CD14-positive monocyte (primary cell): Measurements from ENCODE around the gene PTK7. TPM values are rescaled to one million over a fixed set of nuclear protein-coding genes. Genes with fewer than 3 reads are reported as not detected.

Experiments used
- DNase-seq, 3 donors: peaks; one replicate each; pipeline ENCODE4 v3.0.0-alpha.2; 2011 to 2022
- H2AFZ ChIP-seq: 2 replicates; pipeline ENCODE4 v1.6.0; 2012; ENCODE audit warnings: mild to moderate bottlenecking, low read depth, low read length, inconsistent platforms; ENCODE audit not compliant: insufficient read depth, poor library complexity, severe bottlenecking
- H3K27ac ChIP-seq, 2 donors: 1 replicate in 1 of 2; 2 replicates in 1 of 2; pipeline ENCODE4 v1.5.1; 2012 to 2013; ENCODE audit warnings: low read length in 2 of 2, control low read depth in 1 of 2, inconsistent platforms in 1 of 2, low read depth in 1 of 2, mild to moderate bottlenecking in 1 of 2
- H3K27me3 ChIP-seq, 2 donors: one replicate each; pipeline versions ENCODE4 v1.6.0 to v1.6.1; 2011 to 2013; ENCODE audit warnings: low read length in 2 of 2; ENCODE audit not compliant: control insufficient read depth in 2 of 2, insufficient read depth in 2 of 2
- H3K36me3 ChIP-seq, 2 donors: replicated peaks in 1 of 2; 1 replicate in 1 of 2; 2 replicates in 1 of 2; pipeline versions ENCODE4 v1.5.1 to v1.6.1; 2012 to 2013; ENCODE audit warnings: low read length in 2 of 2, control low read depth in 1 of 2, inconsistent platforms in 1 of 2, mild to moderate bottlenecking in 1 of 2; ENCODE audit not compliant: insufficient read depth in 2 of 2, control insufficient read depth in 1 of 2
- H3K4me1 ChIP-seq, 2 donors: 1 replicate in 1 of 2; 2 replicates in 1 of 2; pipeline versions ENCODE4 v1.5.1 to v1.6.1; 2012 to 2013; ENCODE audit warnings: low read length in 2 of 2, control low read depth in 1 of 2, inconsistent platforms in 1 of 2, mild to moderate bottlenecking in 1 of 2, moderate library complexity in 1 of 2; ENCODE audit not compliant: insufficient read depth in 2 of 2, control insufficient read depth in 1 of 2
- H3K4me2 ChIP-seq: replicated peaks from 2 replicates; pipeline ENCODE3; 2012; ENCODE audit warnings: low read length, moderate library complexity, mild to moderate bottlenecking; ENCODE audit not compliant: poor library complexity, severe bottlenecking; ENCODE audit errors: extremely low read depth
- H3K4me3 ChIP-seq, 3 experiments: fragments of 200-600 bp in 1 of 3; sonication (generic) in 1 of 3; replicated peaks in 1 of 3; 1 replicate in 2 of 3; 2 replicates in 1 of 3; pipeline ENCODE4 v1.5.1; 2011 to 2013; ENCODE audit warnings: low read length in 3 of 3, mild to moderate bottlenecking in 3 of 3, control low read depth in 2 of 3, low read depth in 2 of 3, inconsistent platforms in 1 of 3, moderate library complexity in 1 of 3
- H3K79me2 ChIP-seq: 2 replicates; pipeline ENCODE4 v1.6.0; 2012; ENCODE audit warnings: mild to moderate bottlenecking, control low read depth, inconsistent platforms, low read length, moderate library complexity; ENCODE audit not compliant: insufficient read depth
- H3K9ac ChIP-seq: 2 replicates; pipeline ENCODE4 v1.6.0; 2017; ENCODE audit warnings: low read length, mild to moderate bottlenecking; ENCODE audit not compliant: insufficient read depth, poor library complexity, severe bottlenecking
- H3K9me3 ChIP-seq, 2 donors: replicated peaks in 1 of 2; 1 replicate in 1 of 2; 2 replicates in 1 of 2; pipeline versions ENCODE4 v1.5.1 to v1.6.1; 2012 to 2013; ENCODE audit warnings: low read length in 2 of 2, control low read depth in 1 of 2; ENCODE audit not compliant: control insufficient read depth in 1 of 2, insufficient read depth in 1 of 2
- H4K20me1 ChIP-seq: 2 replicates; pipeline ENCODE4 v1.6.0; 2012; ENCODE audit warnings: mild to moderate bottlenecking, low read length, control low read depth, moderate library complexity; ENCODE audit not compliant: insufficient read depth
- H3K27ac Mint-ChIP-seq, 7 donors: one replicate each; pipeline ENCODE4 v1.8.0; 2020; ENCODE audit warnings: mild to moderate bottlenecking in 7 of 7, mixed read lengths in 7 of 7, moderate library complexity in 6 of 7, inconsistent platforms in 2 of 7
- H3K27me3 Mint-ChIP-seq, 3 donors: one replicate each; pipeline ENCODE4 v1.8.0; 2021 to 2022; ENCODE audit warnings: low read depth in 3 of 3, mild to moderate bottlenecking in 3 of 3, mixed read lengths in 3 of 3, moderate library complexity in 3 of 3, inconsistent platforms in 1 of 3
- H3K36me3 Mint-ChIP-seq, 2 donors: one replicate each; pipeline ENCODE4 v1.8.0; 2020; ENCODE audit warnings: mixed read lengths in 2 of 2, inconsistent platforms in 1 of 2, mild to moderate bottlenecking in 1 of 2
- H3K4me1 Mint-ChIP-seq: one replicate; pipeline ENCODE4 v1.8.0; 2020; ENCODE audit warnings: mild to moderate bottlenecking, mixed read lengths
- H3K4me3 Mint-ChIP-seq, 2 donors: one replicate each; pipeline ENCODE4 v1.8.0; 2020; ENCODE audit warnings: mild to moderate bottlenecking in 2 of 2, mixed read lengths in 2 of 2, moderate library complexity in 1 of 2
- H3K9me3 Mint-ChIP-seq, 7 donors: one replicate each; pipeline ENCODE4 v1.8.0; 2020 to 2022; ENCODE audit warnings: mixed read lengths in 7 of 7, mild to moderate bottlenecking in 6 of 7, moderate library complexity in 6 of 7, inconsistent platforms in 2 of 7
- WGBS: methylation state at CpG from one replicate; pipeline ENCODE4 v1.1.5; 2013; ENCODE audit warnings: missing lambda C conversion rate; ENCODE audit not compliant: insufficient coverage; 5-methylcytosine and 5-hydroxymethylcytosine counted together
- intact Hi-C, 2 donors: fragments of 100-400 bp; cut with micrococcal nuclease; formaldehyde crosslinking; loops; one replicate each; pipeline versions ENCODE4 v1.15.0 to v1.15.1; 2023
- polyA plus RNA-seq, 3 donors: library from polyadenylated mRNA; depleted of rRNA in 1 of 3; unstranded in 2 of 3; stranded (reverse) in 1 of 3; fragments of 300-500 nt in 2 of 3; fragments of >200 nt in 1 of 3; fragmentation: Illumina TruSeq in 2 of 3; gene quantifications; 1 replicate in 2 of 3; 2 replicates in 1 of 3; pipeline ENCODE4 v1.2.3, GENCODE V29; 2012 to 2021
- TF ChIP-seq, protein P1 (sequence below): fragments of 200-600 bp; IDR thresholded peaks from one replicate; pipeline ENCODE4 v1.8.0; 2022; ENCODE audit warnings: antibody characterized with exemption, mild to moderate bottlenecking

PTK7 gene
- polyA plus RNA-seq, 3 donors = 0.19 TPM; not detected in 2

DNA sequence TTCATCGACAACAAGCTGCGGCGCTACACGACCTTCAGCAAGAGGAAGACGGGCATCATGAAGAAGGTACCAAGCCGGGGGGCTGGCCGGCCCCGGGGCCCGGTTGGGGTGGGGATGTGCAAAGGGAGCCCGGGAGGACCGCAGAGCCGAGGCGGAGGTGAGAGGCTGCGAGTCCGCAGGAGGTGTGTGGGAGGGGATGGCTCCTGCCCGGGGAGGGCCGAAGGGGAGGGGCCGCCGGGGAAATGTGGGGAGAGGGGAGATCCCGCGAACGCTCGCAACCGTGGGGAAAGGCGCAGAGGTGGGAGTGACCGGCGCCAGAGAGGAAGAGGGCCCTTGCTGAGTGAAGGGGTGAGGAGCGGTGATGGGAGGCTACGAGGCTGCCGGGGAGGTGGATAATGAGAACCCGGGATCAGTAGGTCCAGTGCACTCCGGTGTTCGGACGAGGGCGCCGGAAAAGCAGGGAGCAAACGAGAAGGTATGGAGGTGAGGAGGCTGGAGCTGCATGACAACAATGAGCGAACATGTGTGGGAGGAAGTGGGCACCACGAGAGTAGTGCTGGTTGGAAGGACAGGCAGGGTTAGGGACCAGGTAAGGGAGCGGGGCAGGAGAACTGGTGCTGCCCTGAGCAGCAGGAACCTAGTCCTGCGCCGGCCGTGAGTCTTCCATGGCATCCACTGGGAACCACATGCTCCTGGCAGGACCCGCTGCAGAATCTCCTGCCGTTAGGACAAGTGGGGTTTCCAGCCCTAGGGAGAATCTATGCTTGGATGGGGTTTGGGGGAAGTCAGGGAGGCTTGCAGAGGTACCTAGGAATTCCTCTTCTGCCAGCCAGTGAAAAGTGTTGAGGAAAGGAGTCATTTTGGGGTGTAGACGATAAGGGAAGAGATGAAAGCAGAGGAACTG, 96.2 kb downstream of the PTK7 start:
- H3K27ac Mint-ChIP-seq = peak overlapping the region; percentile 40 to 96 (median 81)
- intact Hi-C loops = loop anchor here (5.0 to 10.0 kb wide), 6 partner anchors 72 to 428 kb away; partner anchors contain the start of genes POLR1C (in 2 of the 2), YIPF3 (in 2 of the 2), CUL7 (in 1 of the 2) and KLC4 (in 1 of the 2)
- peak overlapping the region; percentile 98 for H3K4me2 ChIP-seq
- peaks cover 42% of the 10 kb centered on the region for H3K79me2 ChIP-seq
- peaks cover 24 to 34% of the 10 kb centered on the region in 2 donors for H3K36me3 Mint-ChIP-seq
- WGBS = 3% methylated on average over 46 of the region's 46 CpGs
- peaks cover 36% of the 10 kb centered on the region for H4K20me1 ChIP-seq
- peak overlapping the region; percentile 9 to 92 for H3K27ac ChIP-seq
- H3K4me1 Mint-ChIP-seq = peaks cover 42% of the 10 kb centered on the region
- peak overlapping the region; percentile 72 to 91 (median 90) for H3K4me3 ChIP-seq
- H3K27me3 Mint-ChIP-seq = peaks cover 0 to 5% (median 1%) of the 10 kb centered on the region in 3 donors
- no peaks in the 10 kb centered on the region for H3K27me3 ChIP-seq
- H3K4me3 Mint-ChIP-seq = peak overlapping the region; percentile 99 to 100
- no peaks in the 10 kb centered on the region for H3K9me3 ChIP-seq
- H3K36me3 ChIP-seq = peaks cover 13 to 21% of the 10 kb centered on the region in 2 donors
- peak overlapping the region; percentile 86 for H3K9ac ChIP-seq
- H3K9me3 Mint-ChIP-seq = no peaks in the 10 kb centered on the region
- peaks cover 43 to 49% of the 10 kb centered on the region in 2 donors for H3K4me1 ChIP-seq
- TF ChIP-seq, protein P1, sequence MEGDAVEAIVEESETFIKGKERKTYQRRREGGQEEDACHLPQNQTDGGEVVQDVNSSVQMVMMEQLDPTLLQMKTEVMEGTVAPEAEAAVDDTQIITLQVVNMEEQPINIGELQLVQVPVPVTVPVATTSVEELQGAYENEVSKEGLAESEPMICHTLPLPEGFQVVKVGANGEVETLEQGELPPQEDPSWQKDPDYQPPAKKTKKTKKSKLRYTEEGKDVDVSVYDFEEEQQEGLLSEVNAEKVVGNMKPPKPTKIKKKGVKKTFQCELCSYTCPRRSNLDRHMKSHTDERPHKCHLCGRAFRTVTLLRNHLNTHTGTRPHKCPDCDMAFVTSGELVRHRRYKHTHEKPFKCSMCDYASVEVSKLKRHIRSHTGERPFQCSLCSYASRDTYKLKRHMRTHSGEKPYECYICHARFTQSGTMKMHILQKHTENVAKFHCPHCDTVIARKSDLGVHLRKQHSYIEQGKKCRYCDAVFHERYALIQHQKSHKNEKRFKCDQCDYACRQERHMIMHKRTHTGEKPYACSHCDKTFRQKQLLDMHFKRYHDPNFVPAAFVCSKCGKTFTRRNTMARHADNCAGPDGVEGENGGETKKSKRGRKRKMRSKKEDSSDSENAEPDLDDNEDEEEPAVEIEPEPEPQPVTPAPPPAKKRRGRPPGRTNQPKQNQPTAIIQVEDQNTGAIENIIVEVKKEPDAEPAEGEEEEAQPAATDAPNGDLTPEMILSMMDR = no peak
- peak in 2 of 3 donors; percentile 30 to 38 for DNase-seq
- H2AFZ ChIP-seq = peak overlapping the region; percentile 100

DNA sequence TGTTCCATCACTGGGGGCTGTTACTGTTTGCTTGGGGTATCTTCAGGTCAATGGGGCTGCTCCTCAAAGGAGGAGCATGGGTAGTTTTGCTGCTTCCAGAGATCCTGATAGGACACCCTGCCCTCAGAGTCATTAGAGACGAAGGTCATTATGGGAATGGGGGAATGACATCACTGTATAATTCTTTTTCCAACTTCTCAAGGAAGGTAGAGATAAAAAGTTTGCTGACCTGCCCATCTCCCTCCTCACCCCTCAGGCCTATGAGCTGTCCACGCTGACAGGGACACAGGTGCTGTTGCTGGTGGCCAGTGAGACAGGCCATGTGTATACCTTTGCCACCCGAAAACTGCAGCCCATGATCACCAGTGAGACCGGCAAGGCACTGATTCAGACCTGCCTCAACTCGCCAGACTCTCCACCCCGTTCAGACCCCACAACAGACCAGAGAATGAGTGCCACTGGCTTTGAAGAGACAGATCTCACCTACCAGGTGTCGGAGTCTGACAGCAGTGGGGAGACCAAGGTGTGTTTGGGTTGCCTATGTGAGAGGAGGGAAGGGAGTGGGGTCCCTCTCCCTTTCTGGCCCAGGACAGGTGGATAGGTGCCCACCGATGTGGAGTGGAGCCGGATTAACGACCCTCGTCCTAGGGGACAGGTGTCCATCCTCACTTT, 97.6 kb downstream of the PTK7 start:
- peaks cover 43 to 49% of the 10 kb centered on the region in 2 donors for H3K4me1 ChIP-seq
- no CpG with 5 or more reads among the region's 11 CpGs for WGBS

More for the DNA sequence above, 97.6 kb downstream of the PTK7 start:
- no peaks in the 10 kb centered on the region for H3K9me3 Mint-ChIP-seq
- H3K36me3 Mint-ChIP-seq = peaks cover 37 to 47% of the 10 kb centered on the region in 2 donors
- H3K4me2 ChIP-seq = peak overlapping the region; percentile 98
- peaks cover 0 to 5% (median 1%) of the 10 kb centered on the region in 3 donors for H3K27me3 Mint-ChIP-seq
- no peaks in the 10 kb centered on the region for H3K9me3 ChIP-seq
- H3K27ac ChIP-seq = peak overlapping the region; percentile 54 to 91
- no peaks in the 10 kb centered on the region for H3K27me3 ChIP-seq
- H3K27ac Mint-ChIP-seq = peak overlapping the region; percentile 32 to 96 (median 89)
- H4K20me1 ChIP-seq = peaks cover 39% of the 10 kb centered on the region
- H2AFZ ChIP-seq = no peak overlapping the region
- no peak for DNase-seq
- H3K4me3 Mint-ChIP-seq = peak overlapping the region; percentile 51 to 99
- H3K4me1 Mint-ChIP-seq = peaks cover 42% of the 10 kb centered on the region
- H3K79me2 ChIP-seq = peaks cover 42% of the 10 kb centered on the region
- H3K36me3 ChIP-seq = peaks cover 21 to 34% of the 10 kb centered on the region in 2 donors
- intact Hi-C loops = loop anchor here (2.0 to 10.0 kb wide), 7 partner anchors 71 to 429 kb away; partner anchors contain the start of genes KLC4 (in 2 of the 2), MRPL2 (in 2 of the 2), POLR1C (in 2 of the 2) and YIPF3 (in 2 of the 2)
- TF ChIP-seq, protein P1 = no peak
- peak overlapping the region; percentile 52 for H3K9ac ChIP-seq
- peak overlapping the region; percentile 36 to 91 (median 39) for H3K4me3 ChIP-seq
